HG02870 (cell line): ENCODE data around the gene IL17RB.

ENCODE experiments used
- ATAC-seq: cut with Tn5 transposase; IDR thresholded peaks from one replicate; pipeline ENCODE4 v1.9.1; 2021; ENCODE audit warnings: mild to moderate bottlenecking, moderate library complexity; ENCODE audit not compliant: unreplicated experiment

IL17RB gene

GRCh38 chr3:53828581-53828980, 17.8 kb upstream of the IL17RB start:
- no peak for ATAC-seq

- no peak for ATAC-seq
Measured at GRCh38 chr3:53829605-53830004, 16.8 kb upstream of the IL17RB start.

GRCh38 chr3:53830944-53831343, 15.4 kb upstream of the IL17RB start:
- ATAC-seq: no peak

GRCh38 chr3:53833053-53833645, 13.2 kb upstream of the IL17RB start:
- ATAC-seq: no peak

- ATAC-seq: no peak
Measured at GRCh38 chr3:53833700-53834099, 12.7 kb upstream of the IL17RB start.

- ATAC-seq: no peak
Measured at GRCh38 chr3:53834429-53835095, 11.8 kb upstream of the IL17RB start.

- no peak for ATAC-seq
Measured at GRCh38 chr3:53835257-53835656, 11.1 kb upstream of the IL17RB start.

- ATAC-seq: no peak
Measured at GRCh38 chr3:53836084-53836872, 10.1 kb upstream of the IL17RB start.

- ATAC-seq: no peak
Measured at GRCh38 chr3:53837331-53837730, 9.0 kb upstream of the IL17RB start.

GRCh38 chr3:53841296-53841695, 5.1 kb upstream of the IL17RB start:
- no peak for ATAC-seq

GRCh38 chr3:53842436-53843194, 3.8 kb upstream of the IL17RB start:
- no peak for ATAC-seq

- ATAC-seq: no peak
Measured at GRCh38 chr3:53843195-53844177, 2.9 kb upstream of the IL17RB start.

- ATAC-seq: no peak
Measured at GRCh38 chr3:53844262-53845102, 1.9 kb upstream of the IL17RB start.

GRCh38 chr3:53845103-53845880, 1.1 kb upstream of the IL17RB start:
- peak; percentile 13 for ATAC-seq

- ATAC-seq: no peak
Measured at GRCh38 chr3:53845881-53846133, 561 bp upstream of the IL17RB start.

GRCh38 chr3:53846851-53847155, 435 bp downstream of the IL17RB start:
- no peak for ATAC-seq

GRCh38 chr3:53849916-53850315, 3.5 kb downstream of the IL17RB start:
- ATAC-seq: no peak

GRCh38 chr3:53850895-53851294, 4.5 kb downstream of the IL17RB start:
- ATAC-seq: no peak

GRCh38 chr3:53856964-53857363, 10.6 kb downstream of the IL17RB start:
- no peak for ATAC-seq
